WERI-Rb-1 (cell line): Measurements from ENCODE around the gene LONP1.

ENCODE experiments used
- DNase-seq: peaks from one replicate; pipeline ENCODE4 v3.0.0-alpha.2; 2020
- H3K27ac ChIP-seq: fragments of 250-450 bp; sonication (Bioruptor Pico); 2 replicates; pipeline ENCODE4 v1.5.1; 2020; ENCODE audit warnings: mild to moderate bottlenecking, moderate library complexity
- H3K27me3 ChIP-seq: fragments of 250-450 bp; sonication (Bioruptor Pico); 2 replicates; pipeline ENCODE4 v1.5.1; 2021; ENCODE audit warnings: mild to moderate bottlenecking, low read depth, moderate library complexity; ENCODE audit not compliant: insufficient read depth, severe bottlenecking
- H3K36me3 ChIP-seq: fragments of 250-450 bp; sonication (Bioruptor Pico); 2 replicates; pipeline ENCODE4 v1.5.1; 2020; ENCODE audit warnings: mild to moderate bottlenecking, moderate library complexity
- H3K4me3 ChIP-seq: 2 replicates; pipeline ENCODE4 v1.5.1; 2011; ENCODE audit warnings: low read depth, mild to moderate bottlenecking, control low read depth, low read length
- H3K9me3 ChIP-seq: fragments of 250-450 bp; sonication (Bioruptor Pico); 2 replicates; pipeline ENCODE4 v1.5.1; 2021; ENCODE audit warnings: mild to moderate bottlenecking, moderate library complexity; ENCODE audit not compliant: severe bottlenecking
- TF ChIP-seq, protein P1 (sequence below): IDR thresholded peaks from 2 replicates; pipeline ENCODE4 v1.5.1; 2011; ENCODE audit warnings: low read depth, mild to moderate bottlenecking, control low read depth, inconsistent platforms, low read length

Gene LONP1

DNA sequence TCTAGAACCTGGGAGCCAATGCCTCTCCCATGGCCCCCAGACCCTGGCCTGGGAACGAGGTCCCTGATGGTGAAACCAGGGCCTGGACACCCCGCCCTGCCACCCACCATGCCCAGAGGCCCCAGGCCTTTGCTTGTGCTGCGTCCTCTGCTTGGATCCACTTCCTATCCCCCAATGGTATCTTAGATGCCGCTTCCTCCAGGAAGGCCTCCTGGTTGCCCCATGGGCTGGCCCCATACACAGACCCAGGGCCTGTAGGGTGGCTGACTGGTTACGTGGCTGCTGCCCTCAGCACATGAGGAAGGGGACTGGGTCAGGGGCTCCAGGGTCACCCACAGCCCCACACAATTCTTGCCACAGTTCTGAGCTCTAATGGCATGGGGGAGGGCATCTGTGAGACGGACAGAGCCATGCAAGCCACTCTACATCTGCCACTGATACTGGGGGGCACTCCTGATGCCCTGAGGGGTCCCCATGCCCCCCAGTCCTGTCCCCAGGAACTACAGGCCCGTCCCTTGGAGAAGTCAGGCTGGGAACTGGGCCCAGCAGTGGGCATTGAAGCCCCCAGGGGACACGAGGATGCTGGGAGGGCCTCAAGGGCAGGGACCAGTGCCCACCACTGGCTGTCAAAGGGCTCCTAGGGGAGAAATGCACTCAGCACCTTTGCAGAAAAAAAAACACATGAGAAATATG, 24.8 kb downstream of the LONP1 start:
- peaks cover 86% of the 10 kb centered on the region for H3K36me3 ChIP-seq
- no peak overlapping the region for H3K4me3 ChIP-seq
- H3K27ac ChIP-seq = peak overlapping the region; percentile 37; the same call in 1 of the 2 replicates
- TF ChIP-seq, protein P1, sequence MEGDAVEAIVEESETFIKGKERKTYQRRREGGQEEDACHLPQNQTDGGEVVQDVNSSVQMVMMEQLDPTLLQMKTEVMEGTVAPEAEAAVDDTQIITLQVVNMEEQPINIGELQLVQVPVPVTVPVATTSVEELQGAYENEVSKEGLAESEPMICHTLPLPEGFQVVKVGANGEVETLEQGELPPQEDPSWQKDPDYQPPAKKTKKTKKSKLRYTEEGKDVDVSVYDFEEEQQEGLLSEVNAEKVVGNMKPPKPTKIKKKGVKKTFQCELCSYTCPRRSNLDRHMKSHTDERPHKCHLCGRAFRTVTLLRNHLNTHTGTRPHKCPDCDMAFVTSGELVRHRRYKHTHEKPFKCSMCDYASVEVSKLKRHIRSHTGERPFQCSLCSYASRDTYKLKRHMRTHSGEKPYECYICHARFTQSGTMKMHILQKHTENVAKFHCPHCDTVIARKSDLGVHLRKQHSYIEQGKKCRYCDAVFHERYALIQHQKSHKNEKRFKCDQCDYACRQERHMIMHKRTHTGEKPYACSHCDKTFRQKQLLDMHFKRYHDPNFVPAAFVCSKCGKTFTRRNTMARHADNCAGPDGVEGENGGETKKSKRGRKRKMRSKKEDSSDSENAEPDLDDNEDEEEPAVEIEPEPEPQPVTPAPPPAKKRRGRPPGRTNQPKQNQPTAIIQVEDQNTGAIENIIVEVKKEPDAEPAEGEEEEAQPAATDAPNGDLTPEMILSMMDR = no peak
- no peaks in the 10 kb centered on the region for H3K27me3 ChIP-seq
- no peaks in the 10 kb centered on the region for H3K9me3 ChIP-seq
- no peak for DNase-seq

GRCh38 chr19:5694167-5694955, 25.6 kb downstream of the LONP1 start:
- Histone ChIP-seq H3K4me3 (no peak overlapping the region), H3K27me3 (no peaks in the 10 kb centered on the region), H3K36me3 (peaks cover 80% of the 10 kb centered on the region), H3K9me3 (no peaks in the 10 kb centered on the region), H3K27ac (no peak overlapping the region)
- TF ChIP-seq, protein P1 = no peak
- no peak for DNase-seq

GRCh38 chr19:5693195-5694166, 26.5 kb downstream of the LONP1 start:
- H3K27ac ChIP-seq = no peak overlapping the region
- H3K27me3 ChIP-seq = no peaks in the 10 kb centered on the region
- H3K36me3 ChIP-seq = peaks cover 72% of the 10 kb centered on the region
- DNase-seq = no peak
- no peaks in the 10 kb centered on the region for H3K9me3 ChIP-seq
- TF ChIP-seq, protein P1 = no peak
- H3K4me3 ChIP-seq = no peak overlapping the region

DNA sequence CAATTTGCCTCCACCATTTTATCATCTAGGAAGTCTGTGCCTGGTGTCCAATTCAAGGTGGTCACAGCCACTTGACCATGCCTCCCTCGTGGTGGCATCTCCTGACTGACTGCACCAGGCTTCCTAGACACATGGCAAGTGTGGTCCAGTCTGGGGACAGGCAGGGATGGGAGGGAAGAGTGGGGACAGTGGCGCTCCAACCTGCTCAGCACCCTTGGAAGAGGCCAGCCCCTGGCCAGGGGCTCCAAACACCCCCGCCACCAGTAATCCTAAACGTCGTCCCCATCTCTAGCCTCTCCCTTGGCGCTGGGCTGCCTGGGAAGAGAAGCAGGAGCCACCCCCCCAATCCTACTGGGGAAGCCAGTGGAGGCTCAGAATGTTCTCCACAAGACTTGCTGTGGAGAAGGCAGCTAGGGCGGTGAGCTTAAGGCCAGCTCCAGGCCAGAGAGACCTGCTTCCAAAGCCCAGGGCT, 27.2 kb downstream of the LONP1 start:
- TF ChIP-seq, protein P1 = no peak
- Histone ChIP-seq H3K27ac (no peak overlapping the region), H3K36me3 (peaks cover 68% of the 10 kb centered on the region), H3K27me3 (no peaks in the 10 kb centered on the region), H3K9me3 (no peaks in the 10 kb centered on the region), H3K4me3 (no peak overlapping the region)
- DNase-seq = no peak

DNA sequence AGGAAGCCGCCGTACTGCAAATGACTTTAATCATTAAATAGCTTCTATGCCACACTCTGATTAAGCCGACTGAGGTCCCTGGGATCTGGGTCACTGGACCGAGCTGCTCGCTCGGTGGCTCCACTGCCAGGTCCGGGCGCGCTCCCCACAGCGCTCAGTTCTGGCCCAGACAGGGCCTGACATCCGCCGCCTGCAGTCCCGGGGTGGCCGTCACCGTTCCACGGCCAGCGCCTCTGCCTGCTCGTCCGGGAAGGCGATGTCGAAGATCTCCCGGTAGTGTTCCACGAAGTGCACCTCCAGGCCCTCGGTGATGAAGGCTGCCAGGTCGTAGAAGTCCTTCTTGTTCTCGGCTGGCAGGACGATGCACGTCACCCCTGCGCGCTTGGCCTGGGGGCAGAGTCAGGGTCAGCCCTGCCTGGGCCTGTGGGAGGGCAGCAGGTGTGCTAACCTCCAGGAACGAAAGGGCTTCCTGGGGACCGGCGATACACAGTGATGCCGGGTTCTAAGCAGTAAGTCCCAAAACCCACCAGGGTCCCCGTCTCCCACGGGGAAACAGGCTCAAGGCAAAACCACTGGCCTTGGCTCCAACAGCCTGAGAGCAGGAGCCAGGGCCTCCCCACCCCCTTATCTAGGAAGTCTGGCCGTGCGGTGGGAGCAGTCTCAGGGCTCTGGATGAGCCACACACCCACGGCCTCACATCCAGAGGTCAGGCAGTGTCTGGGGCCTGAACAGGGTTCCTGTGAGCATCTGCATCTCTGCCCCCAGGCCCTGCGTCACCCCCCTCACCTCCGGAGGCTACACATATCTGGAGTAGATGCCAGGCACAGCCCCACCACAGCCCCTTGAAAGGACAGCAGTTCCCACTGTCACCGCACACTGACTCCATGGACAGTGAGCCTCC, 27.9 kb downstream of the LONP1 start:
- Histone ChIP-seq H3K27me3 (no peaks in the 10 kb centered on the region), H3K9me3 (no peaks in the 10 kb centered on the region), H3K36me3 (peaks cover 66% of the 10 kb centered on the region), H3K4me3 (no peak overlapping the region), H3K27ac (no peak overlapping the region)
- DNase-seq = no peak
- TF ChIP-seq, protein P1 = no peak
